HFFc6 (cell line): Measurements from ENCODE around the gene ZNF557. TPM values are rescaled to one million over a fixed set of nuclear protein-coding genes. Genes with fewer than 3 reads are reported as not detected.

Experiments used
- DNase-seq: peaks from one replicate; pipeline ENCODE4 v3.0.0-alpha.2; 2018
- H3K27ac Mint-ChIP-seq: 2 replicates; pipeline ENCODE4 v1.8.0; 2020; ENCODE audit warnings: mild to moderate bottlenecking, mixed read lengths
- H3K27me3 Mint-ChIP-seq: 2 replicates; pipeline ENCODE4 v1.8.0; 2021; ENCODE audit warnings: mild to moderate bottlenecking, moderate library complexity, mixed read lengths; ENCODE audit not compliant: insufficient read depth
- H3K36me3 Mint-ChIP-seq: 2 replicates; pipeline ENCODE4 v1.8.0; 2021; ENCODE audit warnings: low read depth, mixed read lengths
- H3K4me1 Mint-ChIP-seq: 2 replicates; pipeline ENCODE4 v1.8.0; 2020; ENCODE audit warnings: low read depth, mixed read lengths
- H3K4me3 Mint-ChIP-seq: 2 replicates; pipeline ENCODE4 v1.8.0; 2020; ENCODE audit warnings: mild to moderate bottlenecking, moderate library complexity, mixed read lengths
- H3K9me3 Mint-ChIP-seq: 2 replicates; pipeline ENCODE4 v1.8.0; 2020; ENCODE audit warnings: mild to moderate bottlenecking, mixed read lengths
- CTCF ChIP-seq: fragments of 200-600 bp; sonication (generic); IDR thresholded peaks from 2 replicates; pipeline ENCODE4 v1.5.0; 2021; ENCODE audit warnings: antibody characterized with exemption, mild to moderate bottlenecking
- total RNA-seq, 6 experiments: library from RNA; stranded (reverse); fragmentation: NEBNext Ultra II Directional; extraction: Animal tissue kit (Norgen Biotek cat#: 25700); gene quantifications; 2 replicates in 1 of 6; 3 replicates in 5 of 6; pipeline ENCODE4 v1.2.3, GENCODE V29; 2021

Gene ZNF557
- total RNA-seq, 6 experiments from 2014 or later: 7.8 to 9.3 (median 8.7) TPM

DNA sequence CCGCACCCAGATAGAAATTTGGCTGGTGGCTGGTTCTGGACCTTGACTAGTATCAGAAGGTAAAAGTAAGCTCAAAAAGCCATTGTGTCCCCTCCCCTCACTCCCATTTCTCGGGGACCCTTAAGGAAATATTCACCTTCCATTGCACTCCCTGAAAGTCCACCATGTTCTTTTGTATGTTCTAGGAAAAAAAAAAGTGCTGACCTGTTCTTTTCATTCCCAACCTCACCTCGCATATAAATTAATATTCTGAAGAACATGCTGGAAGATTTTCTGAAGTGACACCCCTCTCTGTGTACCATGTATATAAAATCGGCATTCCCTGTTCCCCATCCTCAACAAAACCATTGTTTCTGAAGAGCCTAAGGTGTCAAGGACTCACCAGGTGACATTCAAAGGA lies 43.2 kb downstream of the ZNF557 start:
- Mint-ChIP-seq H3K27ac (no peak overlapping the region), H3K4me3 (no peak overlapping the region), H3K9me3 (peaks cover 10% of the 10 kb centered on the region), H3K4me1 (no peaks in the 10 kb centered on the region), H3K27me3 (peaks cover 10% of the 10 kb centered on the region; the same call in 1 of the 2 replicates), H3K36me3 (no peaks in the 10 kb centered on the region)
- no peak for TF ChIP-seq CTCF
- DNase-seq: no peak

DNA sequence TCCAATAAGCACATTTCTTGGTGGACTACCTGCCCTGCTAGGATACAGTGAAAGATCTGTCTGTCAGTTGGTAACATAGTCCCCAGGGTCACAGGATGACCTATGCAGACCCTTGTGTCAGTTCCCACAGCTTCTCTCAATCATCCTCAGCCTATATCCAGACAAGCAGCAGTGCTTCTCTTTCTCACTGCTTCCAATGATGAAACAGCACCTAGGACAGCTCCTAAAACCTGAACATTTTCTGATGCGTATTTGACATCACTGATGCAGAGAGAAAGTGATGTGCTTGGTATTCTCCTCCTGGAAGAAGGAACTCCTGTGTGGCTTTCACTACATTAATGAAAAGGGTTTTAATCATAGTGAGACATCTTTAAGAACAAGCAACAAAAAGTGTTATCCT lies 43.7 kb downstream of the ZNF557 start:
- Mint-ChIP-seq H3K9me3 (peaks cover 10% of the 10 kb centered on the region), H3K4me3 (no peak overlapping the region), H3K36me3 (no peaks in the 10 kb centered on the region), H3K4me1 (no peaks in the 10 kb centered on the region), H3K27ac (no peak overlapping the region), H3K27me3 (peaks cover 10% of the 10 kb centered on the region; the same call in 1 of the 2 replicates)
- DNase-seq: no peak
- no peak for TF ChIP-seq CTCF

GRCh38 chr19:7115721-7116120 lies 46.2 kb downstream of the ZNF557 start:
- TF ChIP-seq CTCF: no peak
- Mint-ChIP-seq H3K27ac (no peak overlapping the region), H3K4me3 (no peak overlapping the region), H3K27me3 (peaks cover 10% of the 10 kb centered on the region), H3K9me3 (peaks cover 10% of the 10 kb centered on the region), H3K36me3 (no peaks in the 10 kb centered on the region; the same call in 1 of the 2 replicates), H3K4me1 (no peaks in the 10 kb centered on the region)
- DNase-seq: no peak

DNA sequence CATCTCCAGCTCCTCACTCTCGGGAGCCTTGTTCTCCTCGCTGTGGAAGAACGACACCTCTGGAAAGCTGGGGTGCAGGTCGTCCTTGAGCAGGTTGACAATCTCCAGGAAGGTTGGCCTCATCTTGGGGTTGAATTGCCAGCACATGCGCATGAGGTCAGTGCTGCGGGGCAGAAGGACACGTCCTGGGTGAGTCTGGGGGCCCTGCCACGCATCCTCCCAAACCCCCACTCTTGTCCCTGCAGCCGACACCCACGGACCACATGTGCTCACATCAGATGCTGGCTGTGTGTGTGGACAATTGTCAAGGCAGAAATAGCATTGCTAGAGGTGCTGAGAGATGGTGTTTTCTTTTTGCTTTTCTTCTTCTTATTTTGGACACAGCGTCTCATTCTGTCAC lies 47.7 kb downstream of the ZNF557 start:
- peaks cover 8% of the 10 kb centered on the region for H3K27me3 Mint-ChIP-seq
- DNase-seq: no peak
- TF ChIP-seq CTCF: no peak
- no peak overlapping the region for H3K27ac Mint-ChIP-seq
- H3K9me3 Mint-ChIP-seq: peaks cover 10% of the 10 kb centered on the region
- H3K36me3 Mint-ChIP-seq: peaks cover 6% of the 10 kb centered on the region; the same call in 1 of the 2 replicates
- H3K4me1 Mint-ChIP-seq: no peaks in the 10 kb centered on the region
- no peak overlapping the region for H3K4me3 Mint-ChIP-seq

GRCh38 chr19:7119582-7119981 lies 50.1 kb downstream of the ZNF557 start:
- Mint-ChIP-seq H3K27ac (no peak overlapping the region), H3K4me1 (no peaks in the 10 kb centered on the region), H3K27me3 (no peaks in the 10 kb centered on the region; the same call in 1 of the 2 replicates), H3K4me3 (no peak overlapping the region), H3K36me3 (peaks cover 13% of the 10 kb centered on the region), H3K9me3 (peaks cover 1% of the 10 kb centered on the region)
- DNase-seq: no peak
- TF ChIP-seq CTCF: no peak

DNA sequence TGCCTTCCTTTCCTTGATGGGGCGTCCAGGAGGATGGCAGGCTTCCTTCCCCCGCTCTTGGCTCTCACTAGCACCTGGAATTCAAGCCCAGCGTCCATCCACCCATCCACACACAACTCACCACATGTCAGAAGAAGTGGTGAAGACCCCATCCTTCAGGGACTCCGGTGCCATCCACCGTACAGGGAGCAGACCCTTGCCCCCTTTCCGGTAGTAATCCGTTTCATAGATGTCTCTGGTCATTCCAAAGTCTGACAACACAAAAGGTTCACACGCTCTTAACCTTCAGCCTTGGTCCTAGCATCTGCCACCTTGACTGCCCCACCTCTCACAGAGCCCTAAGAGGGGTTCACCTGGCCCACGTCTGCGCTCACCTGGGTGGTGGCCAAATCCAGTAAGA lies 51.0 kb downstream of the ZNF557 start:
- Mint-ChIP-seq H3K4me1 (no peaks in the 10 kb centered on the region), H3K27ac (no peak overlapping the region), H3K9me3 (peaks cover 11% of the 10 kb centered on the region), H3K36me3 (peaks cover 22% of the 10 kb centered on the region), H3K27me3 (no peaks in the 10 kb centered on the region; the same call in 1 of the 2 replicates), H3K4me3 (no peak overlapping the region)
- DNase-seq: no peak
- TF ChIP-seq CTCF: no peak
